Testis (tissue), 2 donors: Measurements from ENCODE around the gene TOM1L2.

Source experiments
- POLR2A ChIP-seq: fragments of 450-650 bp; IDR thresholded peaks from one replicate; pipeline ENCODE4 v1.6.1; 2017; ENCODE audit warnings: antibody characterized with exemption, mild to moderate bottlenecking, moderate library complexity
- TF ChIP-seq, protein P1 (sequence below), 3 experiments: fragments of 450-650 bp in 2 of 3; fragments of 200-600 bp in 1 of 3; sonication (generic) in 1 of 3; IDR thresholded peaks; one replicate each; pipeline ENCODE4 v1.5.1; 2016 to 2019; ENCODE audit warnings: antibody characterized with exemption in 3 of 3, mild to moderate bottlenecking in 2 of 3, moderate library complexity in 1 of 3

DNA sequence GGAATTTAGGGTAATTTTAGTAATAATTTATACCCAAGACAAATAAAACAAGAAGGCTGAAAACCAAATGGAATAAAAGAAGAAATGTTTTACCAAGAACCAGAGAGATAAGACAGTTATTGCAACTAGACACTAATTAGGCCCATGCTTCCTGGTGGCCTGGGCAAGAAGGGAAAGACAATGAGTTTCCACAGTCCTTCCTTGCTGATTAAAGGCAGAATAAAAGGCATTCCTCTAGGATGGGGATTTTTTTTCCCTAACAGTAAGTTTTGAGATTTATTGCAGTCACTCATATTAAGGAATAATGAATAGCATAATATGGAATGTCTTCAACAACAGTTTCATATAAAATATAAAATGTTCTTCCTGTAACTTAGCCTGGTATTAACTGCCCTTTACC, 41.5 kb downstream of the TOM1L2 start:
- TF ChIP-seq, protein P1, sequence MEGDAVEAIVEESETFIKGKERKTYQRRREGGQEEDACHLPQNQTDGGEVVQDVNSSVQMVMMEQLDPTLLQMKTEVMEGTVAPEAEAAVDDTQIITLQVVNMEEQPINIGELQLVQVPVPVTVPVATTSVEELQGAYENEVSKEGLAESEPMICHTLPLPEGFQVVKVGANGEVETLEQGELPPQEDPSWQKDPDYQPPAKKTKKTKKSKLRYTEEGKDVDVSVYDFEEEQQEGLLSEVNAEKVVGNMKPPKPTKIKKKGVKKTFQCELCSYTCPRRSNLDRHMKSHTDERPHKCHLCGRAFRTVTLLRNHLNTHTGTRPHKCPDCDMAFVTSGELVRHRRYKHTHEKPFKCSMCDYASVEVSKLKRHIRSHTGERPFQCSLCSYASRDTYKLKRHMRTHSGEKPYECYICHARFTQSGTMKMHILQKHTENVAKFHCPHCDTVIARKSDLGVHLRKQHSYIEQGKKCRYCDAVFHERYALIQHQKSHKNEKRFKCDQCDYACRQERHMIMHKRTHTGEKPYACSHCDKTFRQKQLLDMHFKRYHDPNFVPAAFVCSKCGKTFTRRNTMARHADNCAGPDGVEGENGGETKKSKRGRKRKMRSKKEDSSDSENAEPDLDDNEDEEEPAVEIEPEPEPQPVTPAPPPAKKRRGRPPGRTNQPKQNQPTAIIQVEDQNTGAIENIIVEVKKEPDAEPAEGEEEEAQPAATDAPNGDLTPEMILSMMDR (IDR thresholded peaks at IDR 0.05) = no peak
- TF ChIP-seq POLR2A = no peak
